K562 (cell line): ENCODE measurements around the gene INO80E. TPM values are rescaled to one million over a fixed set of nuclear protein-coding genes. Genes with fewer than 3 reads are reported as not detected.

Source experiments
- ATAC-seq: fragments of 200-7000 bp; cut with Tn5 transposase; 3 replicates; pipeline ENCODE4 v1.9.1; 2020; ENCODE audit warnings: moderate library complexity
- BruUV-seq: library from RNA; stranded (reverse); fragments of 400-500 nt; replicated peaks from 2 replicates; lab custom pipeline; 2021; lab: Mats Ljungman, UMichigan
- CTCF ChIA-PET: fragments of 300-600 bp; formaldehyde crosslinking; extraction: SDS; loops from one replicate; lab custom pipeline; 2021; ENCODE audit warnings: low intra/inter-chr PET ratio; lab: Yijun Ruan, JAX
- POLR2A ChIA-PET: fragments of 300-600, 350-650 bp; sonication (Branson Sonifier 250); formaldehyde crosslinking; extraction: SDS; loops from one replicate; lab custom pipeline; 2021; ENCODE audit warnings: antibody characterized with exemption, inconsistent platforms; lab: Yijun Ruan, JAX
- DNase-seq, 4 experiments: peaks; one replicate each; pipeline versions ENCODE4 v3.0.0 to v3.0.0-alpha.2; 2011 to 2018; ENCODE audit warnings: low spot score in 3 of 4, mixed read lengths in 3 of 4; ENCODE audit errors: extremely low read depth in 1 of 4
- FAIRE-seq: peaks from 2 replicates; lab custom pipeline; 2011; peaks lifted over from hg19 to GRCh38; lab: Jason Lieb, UNC
- H2AFZ ChIP-seq: 2 replicates; pipeline ENCODE4 v1.6.0; 2011; ENCODE audit warnings: low read depth, low read length, control low read depth, inconsistent platforms
- H3K27ac ChIP-seq: fragments of 200-600 bp; 3 replicates; pipeline ENCODE4 v1.8.0; 2011; ENCODE audit warnings: low read depth, mild to moderate bottlenecking, control low read depth, inconsistent platforms, low read length, moderate library complexity, mixed read lengths; ENCODE audit errors: extremely low read depth
- H3K27me3 ChIP-seq, 2 experiments: fragments of 300-600 bp in 1 of 2; 2 replicates in 1 of 2; 3 replicates in 1 of 2; pipeline versions ENCODE4 v1.6.0 to v1.8.0; 2011; ENCODE audit warnings: inconsistent platforms in 2 of 2, low read length in 2 of 2, mild to moderate bottlenecking in 1 of 2, mixed read lengths in 1 of 2, moderate library complexity in 1 of 2; ENCODE audit not compliant: control insufficient read depth in 2 of 2, insufficient read depth in 2 of 2
- H3K36me3 ChIP-seq: fragments of 300-600 bp; 3 replicates; pipeline ENCODE4 v1.8.0; 2011; ENCODE audit warnings: mild to moderate bottlenecking, low read length, inconsistent platforms; ENCODE audit not compliant: control insufficient read depth, insufficient read depth
- H3K4me1 ChIP-seq, 2 experiments: fragments of 200-600 bp in 1 of 2; replicated peaks in 1 of 2; 2 replicates in 1 of 2; 3 replicates in 1 of 2; pipeline versions ENCODE4 v1.5.1 to v1.8.0; 2011; ENCODE audit warnings: inconsistent platforms in 2 of 2, low read length in 2 of 2, mild to moderate bottlenecking in 1 of 2, mixed read lengths in 1 of 2, moderate library complexity in 1 of 2; ENCODE audit not compliant: control insufficient read depth in 2 of 2, insufficient read depth in 2 of 2
- H3K4me2 ChIP-seq: 2 replicates; pipeline ENCODE4 v1.6.1; 2011; ENCODE audit warnings: low read length, control low read depth, inconsistent platforms, mixed read lengths; ENCODE audit not compliant: insufficient read depth
- H3K4me3 ChIP-seq: fragments of 200-600 bp; sonication (generic), shearing (Covaris generic); 2 replicates; pipeline ENCODE4 v1.5.1; 2016; ENCODE audit warnings: control low read depth, inconsistent platforms
- H3K79me2 ChIP-seq: fragments of 200-600 bp; 3 replicates; pipeline ENCODE4 v1.8.0; 2011; ENCODE audit warnings: low read length, inconsistent platforms; ENCODE audit not compliant: control insufficient read depth, insufficient read depth
- H3K9ac ChIP-seq, 2 experiments: 2 replicates each; pipeline versions ENCODE4 v1.6.0 to v1.6.1; 2011; ENCODE audit warnings: low read depth in 2 of 2, low read length in 2 of 2, control low read depth in 1 of 2, inconsistent platforms in 1 of 2, mild to moderate bottlenecking in 1 of 2, mixed read lengths in 1 of 2; ENCODE audit not compliant: insufficient read depth in 1 of 2
- H3K9me1 ChIP-seq: one replicate; pipeline ENCODE4 v1.6.0; 2011; ENCODE audit warnings: inconsistent platforms, mild to moderate bottlenecking, low read length, moderate library complexity; ENCODE audit not compliant: control insufficient read depth, insufficient read depth
- H3K9me3 ChIP-seq: replicated peaks from 2 replicates; pipeline ENCODE4 v1.5.1; 2011; ENCODE audit warnings: low read depth, low read length, inconsistent platforms; ENCODE audit not compliant: control insufficient read depth, insufficient read depth
- H4K20me1 ChIP-seq: replicated peaks from 2 replicates; pipeline ENCODE4 v1.6.1; 2011; ENCODE audit warnings: low read length, inconsistent platforms, mixed read lengths; ENCODE audit not compliant: control insufficient read depth, insufficient read depth
- COPS2 ChIP-seq: fragments of 450-650 bp; conservative IDR thresholded peaks from 2 replicates; pipeline ENCODE4 v1.6.1; 2016; ENCODE audit warnings: mild to moderate bottlenecking, moderate library complexity
- ETV1 ChIP-seq: fragments of 450-650 bp; conservative IDR thresholded peaks from 2 replicates; pipeline ENCODE4 v1.6.1; 2016; ENCODE audit warnings: missing genetic modification characterization, control low read depth, low read depth, missing compliant biosample characterization
- FOXJ2 ChIP-seq: fragments of 200-800 bp; sonication (Bioruptor generic); IDR thresholded peaks from 2 replicates; pipeline ENCODE4 v1.6.1; 2016; ENCODE audit warnings: missing genetic modification characterization, missing compliant biosample characterization
- GTF2F1 ChIP-seq: IDR thresholded peaks from 2 replicates; pipeline ENCODE4 v1.6.1; 2011; ENCODE audit warnings: low read depth, low read length, improper control_type of control experiment
- KLF13 ChIP-seq: fragments of 450-650 bp; IDR thresholded peaks from 2 replicates; pipeline ENCODE4 v1.6.1; 2016; ENCODE audit warnings: missing genetic modification characterization, low read depth, mild to moderate bottlenecking, missing compliant biosample characterization, moderate library complexity, borderline replicate concordance
- KLF16 ChIP-seq: IDR thresholded peaks from 2 replicates; pipeline ENCODE4 v1.6.1; 2016; ENCODE audit warnings: antibody characterized with exemption
- L3MBTL2 ChIP-seq: fragments of 450-650 bp; IDR thresholded peaks from 2 replicates; pipeline ENCODE4 v1.6.1; 2016; ENCODE audit warnings: mild to moderate bottlenecking, moderate library complexity
- RBM14 ChIP-seq: fragments of 200-400 bp; formaldehyde crosslinking; IDR thresholded peaks from 2 replicates; pipeline ENCODE4 v1.6.1; 2018; ENCODE audit warnings: low read depth, mild to moderate bottlenecking, low read length, moderate library complexity, borderline replicate concordance; ENCODE audit not compliant: insufficient read depth
- SIRT6 ChIP-seq: IDR thresholded peaks from one replicate; pipeline ENCODE4 v1.6.1; 2012; ENCODE audit warnings: low read depth, mild to moderate bottlenecking, control low read depth, inconsistent platforms, low read length, moderate library complexity
- TAF15 ChIP-seq: fragments of 200-400 bp; formaldehyde crosslinking; IDR thresholded peaks from 2 replicates; pipeline ENCODE4 v1.6.1; 2017; ENCODE audit warnings: mild to moderate bottlenecking, low read depth, low read length, moderate library complexity
- TCF7L2 ChIP-seq: fragments of 150-350 bp; IDR thresholded peaks from 2 replicates; pipeline ENCODE4 v1.6.1; 2016; ENCODE audit warnings: low read depth, mild to moderate bottlenecking, low read length, moderate library complexity
- TSC22D4 ChIP-seq: fragments of 450-650 bp; IDR thresholded peaks from 2 replicates; pipeline ENCODE4 v1.6.1; 2016; ENCODE audit warnings: missing genetic modification characterization, missing biosample characterization, control low read depth
- U2AF2 ChIP-seq: fragments of 200-400 bp; formaldehyde crosslinking; optimal IDR thresholded peaks from 2 replicates; pipeline ENCODE3; 2017; ENCODE audit warnings: low read depth, mild to moderate bottlenecking, low read length
- XRCC5 ChIP-seq: fragments of 200-400 bp; formaldehyde crosslinking; IDR thresholded peaks from 2 replicates; pipeline ENCODE4 v1.6.1; 2017; ENCODE audit warnings: low read depth, mild to moderate bottlenecking, low read length
- ZBTB8A ChIP-seq: fragments of 450-650 bp; IDR thresholded peaks from 2 replicates; pipeline ENCODE4 v1.6.1; 2018; ENCODE audit warnings: mild to moderate bottlenecking, moderate library complexity; ENCODE audit not compliant: partially characterized antibody
- ZNF121 ChIP-seq: sonication (generic); formaldehyde crosslinking; conservative IDR thresholded peaks from 2 replicates; pipeline ENCODE4 v1.8.0; 2022; ENCODE audit warnings: missing genetic modification reagents
- ZNF174 ChIP-seq: fragments of 250-450 bp; sonication (Bioruptor Pico); IDR thresholded peaks from 2 replicates; pipeline ENCODE4 v1.4.0; 2020; ENCODE audit warnings: mild to moderate bottlenecking
- ZNF655 ChIP-seq: fragments of 250-450 bp; sonication (Bioruptor Pico); IDR thresholded peaks from 2 replicates; pipeline ENCODE4 v1.5.0; 2021
- WGBS: fragments of 100-300 bp; shearing (Covaris generic); methylation state at CpG from one replicate; pipeline ENCODE4 v1.1.6; 2016; ENCODE audit warnings: low coverage, mixed read lengths; ENCODE audit not compliant: insufficient coverage; ENCODE audit errors: missing lambda C conversion rate; 5-methylcytosine and 5-hydroxymethylcytosine counted together
- in situ Hi-C: fragments of 300-500 bp; cut with MboI; formaldehyde crosslinking; loops from 4 replicates; pipeline ENCODE4 v1.15.0; 2018; ENCODE audit warnings: inconsistent platforms, mixed read lengths
- intact Hi-C: fragments of 100-400 bp; cut with micrococcal nuclease; formaldehyde crosslinking; loops from 2 replicates; pipeline ENCODE4 v1.14.2; 2022
- polyA plus RNA-seq, 8 experiments: library from polyadenylated mRNA; depleted of rRNA in 4 of 8; stranded (reverse) in 5 of 8; unstranded in 3 of 8; fragments of >200 nt; fragmentation: Nextera tagmentation in 2 of 8; fragmentation: Illumina TruSeq in 1 of 8; extraction: Ambion mirVana in 2 of 8; extraction: Trizol in 1 of 8; gene quantifications; 2 replicates each; pipeline versions ENCODE4 v1.2.1 to v1.2.3, GENCODE V29; 2011 to 2014; ENCODE audit warnings: inconsistent platforms in 1 of 8, missing spikeins in 1 of 8
- total RNA-seq, 7 experiments: library from RNA; depleted of rRNA in 6 of 7; stranded (reverse); fragments of >200 nt in 6 of 7; fragmentation: Illumina TruSeq in 2 of 7; extraction: Trizol in 2 of 7; gene quantifications; 2 replicates each; pipeline versions ENCODE4 v1.2.1 to v1.2.3, GENCODE V29; 2011 to 2021; ENCODE audit warnings: low replicate concordance in 1 of 7

Gene INO80E
- total and polyA plus RNA-seq, 9 of the 15 experiments (the other 6 are each of a cell fraction or from before 2014, with no cell fraction given), result 0.31 to 102 (median 49.3) TPM

- ChIA-PET CTCF (no interaction called here), POLR2A (interaction anchor here (0.6 to 1.1 kb wide), 7 partner anchors 14 to 268 kb away, joined by 3 to 4 read pairs (median 3); partner anchors contain the start of gene ASPHD1)
- FAIRE-seq (no peak), DNase-seq (peak; percentile 79 to 89 (median 83)), ATAC-seq (peak; percentile 72)
- Histone ChIP-seq H3K79me2 (peaks cover 15% of the 10 kb centered on the region), H3K27me3 (no peaks in the 10 kb centered on the region), H3K4me1 (peaks cover 16 to 51% of the 10 kb centered on the region in 2 experiments; a peak in 4 of 5 replicates), H3K4me3 (peak within 1 kb of the TSS; percentile 80), H3K36me3 (peaks cover 51% of the 10 kb centered on the region), H2AFZ (peak within 1 kb of the TSS; percentile 98), H3K9me1 (no peaks in the 10 kb centered on the region), H3K9me3 (no peaks in the 10 kb centered on the region), H3K9ac (peak within 1 kb of the TSS; percentile 97 to 100), H3K27ac (peak within 1 kb of the TSS; percentile 100), H4K20me1 (no peaks in the 10 kb centered on the region), H3K4me2 (peak within 1 kb of the TSS; percentile 96)
- intact Hi-C loops (loop anchor here (5.0 kb wide), 1 partner anchor 68 kb away; the partner anchor contains the start of gene KCTD13), in situ Hi-C loops (no loop called here)
- BruUV-seq, result no TSS peak
- WGBS, result 0% methylated on average over 35 of the region's 53 CpGs
- no peak for TF ChIP-seq KLF16
- no peak for TF ChIP-seq SIRT6
- no peak for TF ChIP-seq COPS2
- no peak for TF ChIP-seq ETV1 (tag)
- no peak for TF ChIP-seq U2AF2
- TF ChIP-seq RBM14, result no peak
- TF ChIP-seq TSC22D4 (tag), result no peak
- no peak for TF ChIP-seq ZBTB8A
- TF ChIP-seq XRCC5, result no peak
- peak; percentile 98 for TF ChIP-seq L3MBTL2
- no peak for TF ChIP-seq ZNF655
- TF ChIP-seq TCF7L2, result no peak
- no peak for TF ChIP-seq GTF2F1
- TF ChIP-seq KLF13, result no peak
- no peak for TF ChIP-seq FOXJ2
- no peak for TF ChIP-seq ZNF174 (CRISPR knock-in tag)
- TF ChIP-seq TAF15, result no peak
- no peak; the same call in 1 of the 2 replicates for TF ChIP-seq ZNF121 (CRISPR knock-in tag)
These were observed 624 bp upstream of the INO80E start, which contains the start of gene HIRIP3 for GRCh38 chr16:29995324-29995910. TSS of gene HIRIP3 (minus strand) at chr16:29995617. CDS start at chr16:29995605, 12 bp downstream.
